Measurements from ENCODE around the gene CYP27A1. TPM values are rescaled to one million over a fixed set of nuclear protein-coding genes. Genes with fewer than 3 reads are reported as not detected.

CYP27A1 gene
- total RNA-seq, 2 donors from 2014 or later: 32.8 to 53.7 TPM

DNA sequence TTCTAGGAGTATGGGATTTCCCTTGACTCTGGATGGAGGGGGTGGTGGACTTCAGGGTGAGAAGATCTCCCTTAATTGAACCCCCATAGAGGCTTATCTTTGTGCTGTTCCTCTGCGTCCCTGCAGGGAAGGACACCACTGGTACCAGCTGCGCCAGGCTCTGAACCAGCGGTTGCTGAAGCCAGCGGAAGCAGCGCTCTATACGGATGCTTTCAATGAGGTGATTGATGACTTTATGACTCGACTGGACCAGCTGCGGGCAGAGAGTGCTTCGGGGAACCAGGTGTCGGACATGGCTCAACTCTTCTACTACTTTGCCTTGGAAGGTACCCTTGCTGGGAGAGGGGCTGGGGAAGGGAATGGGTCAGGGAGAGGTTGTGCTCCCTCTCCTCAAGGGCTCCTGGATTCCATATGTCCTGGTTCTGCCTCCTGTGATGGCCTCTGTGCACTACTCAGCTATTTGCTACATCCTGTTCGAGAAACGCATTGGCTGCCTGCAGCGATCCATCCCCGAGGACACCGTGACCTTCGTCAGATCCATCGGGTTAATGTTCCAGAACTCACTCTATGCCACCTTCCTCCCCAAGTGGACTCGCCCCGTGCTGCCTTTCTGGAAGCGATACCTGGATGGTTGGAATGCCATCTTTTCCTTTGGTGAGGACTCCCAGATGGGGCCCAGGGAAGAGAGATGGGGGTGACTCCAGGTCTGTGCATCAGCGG is 30.3 kb downstream of the CYP27A1 start:
- Histone ChIP-seq H3K27me3 (ENCODE audit: control insufficient read depth, insufficient read depth, low read length, poor library complexity, severe bottlenecking) (no peaks in the 10 kb centered on the region), H3K4me1 (ENCODE audit: control insufficient read depth, insufficient read depth, low read length) (no peaks in the 10 kb centered on the region), H3K27ac (ENCODE audit: low read depth, low read length) (no peak overlapping the region), H3K9me3 (ENCODE audit: control insufficient read depth, low read length) (no peaks in the 10 kb centered on the region), H3K4me3 (ENCODE audit: low read length) (no peak overlapping the region), H3K9ac (ENCODE audit: extremely low read depth, low read length, poor library complexity, severe bottlenecking) (no peak overlapping the region), H3K36me3 (ENCODE audit: control insufficient read depth, insufficient read depth, low read length) (peaks cover 41% of the 10 kb centered on the region)
- H3K27ac Mint-ChIP-seq: no peak overlapping the region
- TF ChIP-seq, protein P1, sequence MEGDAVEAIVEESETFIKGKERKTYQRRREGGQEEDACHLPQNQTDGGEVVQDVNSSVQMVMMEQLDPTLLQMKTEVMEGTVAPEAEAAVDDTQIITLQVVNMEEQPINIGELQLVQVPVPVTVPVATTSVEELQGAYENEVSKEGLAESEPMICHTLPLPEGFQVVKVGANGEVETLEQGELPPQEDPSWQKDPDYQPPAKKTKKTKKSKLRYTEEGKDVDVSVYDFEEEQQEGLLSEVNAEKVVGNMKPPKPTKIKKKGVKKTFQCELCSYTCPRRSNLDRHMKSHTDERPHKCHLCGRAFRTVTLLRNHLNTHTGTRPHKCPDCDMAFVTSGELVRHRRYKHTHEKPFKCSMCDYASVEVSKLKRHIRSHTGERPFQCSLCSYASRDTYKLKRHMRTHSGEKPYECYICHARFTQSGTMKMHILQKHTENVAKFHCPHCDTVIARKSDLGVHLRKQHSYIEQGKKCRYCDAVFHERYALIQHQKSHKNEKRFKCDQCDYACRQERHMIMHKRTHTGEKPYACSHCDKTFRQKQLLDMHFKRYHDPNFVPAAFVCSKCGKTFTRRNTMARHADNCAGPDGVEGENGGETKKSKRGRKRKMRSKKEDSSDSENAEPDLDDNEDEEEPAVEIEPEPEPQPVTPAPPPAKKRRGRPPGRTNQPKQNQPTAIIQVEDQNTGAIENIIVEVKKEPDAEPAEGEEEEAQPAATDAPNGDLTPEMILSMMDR (conservative IDR thresholded peaks at IDR 0.05): no peak
- no peaks in the 10 kb centered on the region for H3K27me3 Mint-ChIP-seq (ENCODE audit: insufficient read depth)
- no peaks in the 10 kb centered on the region for H3K4me1 Mint-ChIP-seq
- H3K4me3 Mint-ChIP-seq: no peak overlapping the region
- 96 to 98% methylated on average over 14 to 21 of the region's 21 CpGs for WGBS, 2 experiments (ENCODE audit: insufficient coverage in 1 of 2, insufficient read length in 1 of 2)
- H3K9me3 Mint-ChIP-seq: no peaks in the 10 kb centered on the region
- DNase-seq: no peak
- peaks cover 61% of the 10 kb centered on the region for H3K36me3 Mint-ChIP-seq (ENCODE audit: low read depth)

DNA sequence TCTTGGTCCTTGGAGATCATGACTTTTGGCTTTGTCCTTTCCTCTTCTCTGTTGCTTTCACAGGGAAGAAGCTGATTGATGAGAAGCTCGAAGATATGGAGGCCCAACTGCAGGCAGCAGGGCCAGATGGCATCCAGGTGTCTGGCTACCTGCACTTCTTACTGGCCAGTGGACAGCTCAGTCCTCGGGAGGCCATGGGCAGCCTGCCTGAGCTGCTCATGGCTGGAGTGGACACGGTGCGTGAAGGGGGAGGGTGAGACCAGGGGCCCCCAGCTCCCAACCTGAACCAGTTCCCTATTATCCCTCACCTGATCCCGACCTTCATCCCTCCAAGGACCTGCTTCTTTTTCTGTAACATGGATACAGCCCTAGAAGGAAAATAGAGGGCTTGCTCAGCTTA is 30.9 kb downstream of the CYP27A1 start:
- no peaks in the 10 kb centered on the region for H3K9me3 ChIP-seq (ENCODE audit: control insufficient read depth, low read length)
- no peak overlapping the region for H3K4me3 ChIP-seq (ENCODE audit: low read length)
- Mint-ChIP-seq H3K4me3 (no peak overlapping the region), H3K9me3 (no peaks in the 10 kb centered on the region), H3K27me3 (ENCODE audit: insufficient read depth) (no peaks in the 10 kb centered on the region), H3K27ac (no peak overlapping the region), H3K4me1 (no peaks in the 10 kb centered on the region), H3K36me3 (ENCODE audit: low read depth) (peaks cover 67% of the 10 kb centered on the region)
- H3K36me3 ChIP-seq (ENCODE audit: control insufficient read depth, insufficient read depth, low read length): peaks cover 46% of the 10 kb centered on the region
- 80 to 94% methylated on average over 2 to 4 of the region's 5 CpGs for WGBS, 2 experiments (ENCODE audit: insufficient coverage in 1 of 2, insufficient read length in 1 of 2)
- H3K9ac ChIP-seq (ENCODE audit: extremely low read depth, low read length, poor library complexity, severe bottlenecking): no peak overlapping the region
- no peak overlapping the region for H3K27ac ChIP-seq (ENCODE audit: low read depth, low read length)
- TF ChIP-seq, protein P1 (conservative IDR thresholded peaks at IDR 0.05): no peak
- H3K27me3 ChIP-seq (ENCODE audit: control insufficient read depth, insufficient read depth, low read length, poor library complexity, severe bottlenecking): no peaks in the 10 kb centered on the region
- no peaks in the 10 kb centered on the region for H3K4me1 ChIP-seq (ENCODE audit: control insufficient read depth, insufficient read depth, low read length)
- DNase-seq: no peak

DNA sequence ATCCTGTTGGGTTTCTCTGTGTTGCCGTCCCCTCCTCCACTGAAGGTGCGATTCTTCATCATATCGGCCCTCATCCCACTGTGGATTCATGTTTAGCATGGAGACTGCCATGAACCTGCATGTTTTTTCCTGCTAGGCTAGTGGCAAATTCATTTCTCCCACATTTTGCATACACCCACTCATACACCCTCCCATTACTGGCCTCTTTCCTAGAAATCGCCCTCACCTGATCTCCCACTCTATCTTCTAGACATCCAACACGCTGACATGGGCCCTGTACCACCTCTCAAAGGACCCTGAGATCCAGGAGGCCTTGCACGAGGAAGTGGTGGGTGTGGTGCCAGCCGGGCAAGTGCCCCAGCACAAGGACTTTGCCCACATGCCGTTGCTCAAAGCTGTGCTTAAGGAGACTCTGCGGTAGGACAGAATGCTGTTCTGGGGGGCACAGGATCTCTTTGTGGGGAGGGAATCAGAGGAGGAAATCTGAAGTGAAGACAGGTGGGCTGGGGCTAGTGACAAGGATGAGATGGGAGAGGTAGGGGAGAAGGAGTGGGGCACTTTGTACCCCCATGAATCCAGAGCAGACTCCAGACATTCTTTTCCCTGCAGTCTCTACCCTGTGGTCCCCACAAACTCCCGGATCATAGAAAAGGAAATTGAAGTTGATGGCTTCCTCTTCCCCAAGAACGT is 32.0 kb downstream of the CYP27A1 start:
- H3K4me1 ChIP-seq (ENCODE audit: control insufficient read depth, insufficient read depth, low read length): no peaks in the 10 kb centered on the region
- H3K9me3 Mint-ChIP-seq: no peaks in the 10 kb centered on the region
- no peak overlapping the region for H3K27ac ChIP-seq (ENCODE audit: low read depth, low read length)
- TF ChIP-seq, protein P1 (conservative IDR thresholded peaks at IDR 0.05): no peak
- peaks cover 56% of the 10 kb centered on the region for H3K36me3 ChIP-seq (ENCODE audit: control insufficient read depth, insufficient read depth, low read length)
- no peak overlapping the region for H3K4me3 Mint-ChIP-seq
- no peaks in the 10 kb centered on the region for H3K27me3 Mint-ChIP-seq (ENCODE audit: insufficient read depth)
- H3K4me1 Mint-ChIP-seq: no peaks in the 10 kb centered on the region
- 93 to 94% methylated on average over 6 to 11 of the region's 11 CpGs for WGBS, 2 experiments (ENCODE audit: insufficient coverage in 1 of 2, insufficient read length in 1 of 2)
- no peak overlapping the region for H3K27ac Mint-ChIP-seq
- H3K9ac ChIP-seq (ENCODE audit: extremely low read depth, low read length, poor library complexity, severe bottlenecking): no peak overlapping the region
- DNase-seq: no peak
- H3K9me3 ChIP-seq (ENCODE audit: control insufficient read depth, low read length): no peaks in the 10 kb centered on the region
- H3K27me3 ChIP-seq (ENCODE audit: control insufficient read depth, insufficient read depth, low read length, poor library complexity, severe bottlenecking): no peaks in the 10 kb centered on the region
- H3K4me3 ChIP-seq (ENCODE audit: low read length): no peak overlapping the region
- peaks cover 75% of the 10 kb centered on the region for H3K36me3 Mint-ChIP-seq (ENCODE audit: low read depth)
